AG09319 (cell line): ENCODE data around the gene SLC25A29.

Experiments
- DNase-seq: peaks from one replicate; pipeline ENCODE4 v3.0.0-alpha.2; 2010; ENCODE audit warnings: low read depth; ENCODE audit errors: extremely low read depth
- CTCF ChIP-seq: IDR thresholded peaks from 2 replicates; pipeline ENCODE4 v1.5.1; 2011; ENCODE audit warnings: low read depth, mild to moderate bottlenecking, inconsistent platforms, low read length, moderate library complexity

SLC25A29 gene

DNA sequence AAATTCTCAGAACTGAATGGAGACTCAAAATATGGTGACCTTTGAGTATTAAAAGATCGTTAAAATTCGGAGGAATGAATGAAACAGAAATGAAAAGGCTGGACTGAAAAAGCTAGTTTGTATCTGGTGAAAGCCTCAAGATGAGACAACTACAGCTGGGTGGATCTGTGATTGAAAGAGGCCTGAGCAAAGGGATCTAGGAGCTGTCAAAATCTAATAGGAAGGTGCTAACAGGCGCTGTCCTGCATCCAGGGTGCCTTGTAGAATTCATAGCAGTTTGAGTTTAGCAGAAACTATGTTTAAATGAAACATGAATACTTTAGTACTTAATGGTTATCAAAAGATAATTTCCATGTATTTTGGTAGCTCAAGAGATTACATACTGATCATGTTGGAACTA is 65.0 kb downstream of the SLC25A29 start:
- no peak for TF ChIP-seq CTCF
- no peak for DNase-seq
